DOHH2 (cell line): ENCODE data around the gene C19orf73.

Experiments used
- H3F3A ChIP-seq: fragments of 200-600 bp; sonication (generic), shearing (Covaris generic); 2 replicates; pipeline ENCODE4 v1.6.0; 2016; ENCODE audit warnings: antibody characterized with exemption, mild to moderate bottlenecking; ENCODE audit not compliant: control insufficient read depth, insufficient read depth
- H3K27ac ChIP-seq: fragments of 200-600 bp; sonication (generic); 2 replicates; pipeline ENCODE4 v1.5.1; 2014; ENCODE audit warnings: low read depth, mild to moderate bottlenecking, low read length, moderate library complexity
- H3K27me3 ChIP-seq: fragments of 200-600 bp; sonication (generic); 2 replicates; pipeline ENCODE4 v1.6.1; 2014; ENCODE audit warnings: mild to moderate bottlenecking, low read length, mixed read lengths; ENCODE audit not compliant: control insufficient read depth
- H3K36me3 ChIP-seq: fragments of 200-600 bp; sonication (generic); 2 replicates; pipeline ENCODE4 v1.6.1; 2014; ENCODE audit warnings: mild to moderate bottlenecking, low read length, moderate library complexity, mixed read lengths; ENCODE audit not compliant: control insufficient read depth
- H3K4me1 ChIP-seq: fragments of 200-600 bp; sonication (generic); 2 replicates; pipeline ENCODE4 v1.6.1; 2014; ENCODE audit warnings: mild to moderate bottlenecking, low read length, mixed read lengths; ENCODE audit not compliant: control insufficient read depth
- H3K4me2 ChIP-seq: fragments of 200-600 bp; sonication (generic); 2 replicates; pipeline ENCODE4 v1.6.0; 2014; ENCODE audit warnings: mild to moderate bottlenecking, low read length, moderate library complexity
- H3K4me3 ChIP-seq: fragments of 200-600 bp; sonication (generic); 2 replicates; pipeline ENCODE4 v1.5.1; 2014; ENCODE audit warnings: mild to moderate bottlenecking, low read length, mixed read lengths
- H3K79me2 ChIP-seq: fragments of 200-600 bp; sonication (generic); 2 replicates; pipeline ENCODE4 v1.6.1; 2014; ENCODE audit warnings: mild to moderate bottlenecking, low read length, mixed read lengths; ENCODE audit not compliant: control insufficient read depth
- H3K9me2 ChIP-seq: fragments of 200-600 bp; sonication (generic); replicated peaks from 2 replicates; pipeline ENCODE4 v1.6.1; 2014; ENCODE audit warnings: mild to moderate bottlenecking, low read length, mixed read lengths; ENCODE audit not compliant: control insufficient read depth
- H3K9me3 ChIP-seq: fragments of 200-600 bp; sonication (generic); 2 replicates; pipeline ENCODE4 v1.6.1; 2014; ENCODE audit warnings: antibody characterized with exemption, low read length, mixed read lengths; ENCODE audit not compliant: control insufficient read depth, insufficient read depth
- H4K20me1 ChIP-seq: fragments of 200-600 bp; sonication (generic); 2 replicates; pipeline ENCODE4 v1.6.0; 2014; ENCODE audit warnings: low read depth, mild to moderate bottlenecking, antibody characterized with exemption, low read length, moderate library complexity; ENCODE audit not compliant: control insufficient read depth, insufficient read depth
- CTCF ChIP-seq: fragments of 200-600 bp; sonication (generic); IDR thresholded peaks from one replicate; pipeline ENCODE4 v1.5.1; 2014; ENCODE audit warnings: antibody characterized with exemption, mild to moderate bottlenecking, low read depth, low read length; ENCODE audit not compliant: poor library complexity, severe bottlenecking
- EZH2phosphoT487 ChIP-seq: fragments of 200-600 bp; sonication (generic); IDR thresholded peaks from 2 replicates; pipeline ENCODE4 v1.6.1; 2017; ENCODE audit warnings: borderline replicate concordance, mild to moderate bottlenecking, antibody characterized with exemption, low read length, moderate library complexity, mixed read lengths

Gene C19orf73

GRCh38 chr19:49071860-49072547 lies 46.9 kb downstream of the C19orf73 start:
- no peaks in the 10 kb centered on the region for H3K9me3 ChIP-seq
- H3K4me2 ChIP-seq: no peak overlapping the region
- H3K9me2 ChIP-seq: no peaks in the 10 kb centered on the region
- H3K4me3 ChIP-seq: no peak overlapping the region
- no peaks in the 10 kb centered on the region for H3K36me3 ChIP-seq
- no peaks in the 10 kb centered on the region for H3K4me1 ChIP-seq
- H3K27ac ChIP-seq: no peak overlapping the region
- H3F3A ChIP-seq: no peaks in the 10 kb centered on the region
- H4K20me1 ChIP-seq: no peaks in the 10 kb centered on the region
- peaks cover 6% of the 10 kb centered on the region for H3K27me3 ChIP-seq
- TF ChIP-seq EZH2phosphoT487 (no peak), CTCF (no peak)
- H3K79me2 ChIP-seq: no peaks in the 10 kb centered on the region

GRCh38 chr19:49070416-49070815 lies 48.5 kb downstream of the C19orf73 start:
- H3K4me2 ChIP-seq: no peak overlapping the region
- H3K4me1 ChIP-seq: no peaks in the 10 kb centered on the region
- no peak overlapping the region for H3K27ac ChIP-seq
- peaks cover 14% of the 10 kb centered on the region for H3K27me3 ChIP-seq
- TF ChIP-seq EZH2phosphoT487: no peak
- H3K36me3 ChIP-seq: no peaks in the 10 kb centered on the region
- no peaks in the 10 kb centered on the region for H4K20me1 ChIP-seq
- H3K9me2 ChIP-seq: no peaks in the 10 kb centered on the region
- H3K9me3 ChIP-seq: no peaks in the 10 kb centered on the region
- H3K4me3 ChIP-seq: no peak overlapping the region
- no peaks in the 10 kb centered on the region for H3K79me2 ChIP-seq
- no peaks in the 10 kb centered on the region for H3F3A ChIP-seq

- Histone ChIP-seq H3K9me2 (no peaks in the 10 kb centered on the region), H3K36me3 (no peaks in the 10 kb centered on the region), H3K4me3 (no peak overlapping the region), H3K4me2 (no peak overlapping the region), H3K27ac (no peak overlapping the region), H4K20me1 (no peaks in the 10 kb centered on the region), H3F3A (no peaks in the 10 kb centered on the region), H3K79me2 (no peaks in the 10 kb centered on the region), H3K4me1 (no peaks in the 10 kb centered on the region), H3K9me3 (no peaks in the 10 kb centered on the region), H3K27me3 (peaks cover 25% of the 10 kb centered on the region)
- TF ChIP-seq EZH2phosphoT487 (no peak), CTCF (no peak)
Observed at GRCh38 chr19:49069026-49069425, 49.9 kb downstream of the C19orf73 start.
